Mesenchymal stem cell (in vitro differentiated cells and primary cell): Measurements from ENCODE around the gene NEDD8.

Experiments used
- DNase-seq: peaks from one replicate; pipeline ENCODE4 v3.0.0-alpha.2; 2013
- H2AFZ ChIP-seq: one replicate; pipeline ENCODE4 v1.6.1; 2013; ENCODE audit warnings: low read depth, mild to moderate bottlenecking, control low read depth, inconsistent platforms, low read length, moderate library complexity
- H2AK5ac ChIP-seq: 2 replicates; pipeline ENCODE4 v1.6.1; 2013; ENCODE audit warnings: low read length, moderate library complexity, mild to moderate bottlenecking, inconsistent platforms; ENCODE audit not compliant: severe bottlenecking
- H2BK120ac ChIP-seq: one replicate; pipeline ENCODE4 v1.6.1; 2013; ENCODE audit warnings: low read depth, mild to moderate bottlenecking, inconsistent platforms, low read length, moderate library complexity
- H2BK12ac ChIP-seq, 2 experiments: one replicate each; pipeline ENCODE4 v1.6.1; 2013; ENCODE audit warnings: inconsistent platforms in 2 of 2, low read length in 2 of 2, mild to moderate bottlenecking in 2 of 2, moderate library complexity in 2 of 2, control low read depth in 1 of 2
- H2BK15ac ChIP-seq: one replicate; pipeline ENCODE4 v1.6.1; 2013; ENCODE audit warnings: mild to moderate bottlenecking, low read depth, inconsistent platforms; ENCODE audit not compliant: poor library complexity, severe bottlenecking
- H2BK5ac ChIP-seq: 2 replicates; pipeline ENCODE4 v1.6.1; 2013; ENCODE audit warnings: low read depth, mild to moderate bottlenecking, low read length, control low read depth, inconsistent platforms; ENCODE audit not compliant: poor library complexity, severe bottlenecking
- H3K14ac ChIP-seq, 2 experiments: one replicate each; pipeline ENCODE4 v1.6.1; 2013; ENCODE audit warnings: inconsistent platforms in 2 of 2, low read length in 2 of 2, control low read depth in 1 of 2, mild to moderate bottlenecking in 1 of 2, moderate library complexity in 1 of 2
- H3K18ac ChIP-seq, 2 experiments: one replicate each; pipeline ENCODE4 v1.6.1; 2013; ENCODE audit warnings: inconsistent platforms in 2 of 2, low read length in 2 of 2, control low read depth in 1 of 2, low read depth in 1 of 2, mild to moderate bottlenecking in 1 of 2
- H3K23ac ChIP-seq, 2 experiments: one replicate each; pipeline ENCODE4 v1.6.1; 2013; ENCODE audit warnings: inconsistent platforms in 2 of 2, low read length in 2 of 2, mild to moderate bottlenecking in 2 of 2, moderate library complexity in 2 of 2, control low read depth in 1 of 2
- H3K27ac ChIP-seq: 2 replicates; pipeline ENCODE4 v1.5.1; 2013; ENCODE audit warnings: mild to moderate bottlenecking, moderate library complexity, low read length, control low read depth, inconsistent platforms; ENCODE audit not compliant: poor library complexity, severe bottlenecking
- H3K27me3 ChIP-seq, 2 experiments: 2 replicates each; pipeline versions ENCODE4 v1.6.1 to v1.7.0; 2013; ENCODE audit warnings: low read length in 2 of 2, mild to moderate bottlenecking in 2 of 2, moderate library complexity in 2 of 2, control low read depth in 1 of 2, inconsistent platforms in 1 of 2; ENCODE audit not compliant: control insufficient read depth in 1 of 2, insufficient read depth in 1 of 2
- H3K36me3 ChIP-seq, 2 experiments: 2 replicates each; pipeline versions ENCODE4 v1.6.1 to v1.7.0; 2013; ENCODE audit warnings: low read length in 2 of 2, control low read depth in 1 of 2, inconsistent platforms in 1 of 2, low read depth in 1 of 2, mild to moderate bottlenecking in 1 of 2; ENCODE audit not compliant: insufficient read depth in 2 of 2, control insufficient read depth in 1 of 2
- H3K4ac ChIP-seq, 2 experiments: one replicate each; pipeline ENCODE4 v1.6.1; 2013; ENCODE audit warnings: inconsistent platforms in 2 of 2, low read length in 2 of 2, mild to moderate bottlenecking in 2 of 2, moderate library complexity in 2 of 2, control low read depth in 1 of 2, low read depth in 1 of 2
- H3K4me1 ChIP-seq: 2 replicates; pipeline ENCODE4 v1.6.1; 2013; ENCODE audit warnings: low read depth, low read length, control low read depth; ENCODE audit not compliant: control insufficient read depth, insufficient read depth
- H3K4me2 ChIP-seq: 2 replicates; pipeline ENCODE4 v1.6.1; 2013; ENCODE audit warnings: low read length, mild to moderate bottlenecking, inconsistent platforms; ENCODE audit not compliant: poor library complexity, severe bottlenecking
- H3K4me3 ChIP-seq, 2 experiments: 2 replicates each; pipeline versions ENCODE4 v1.5.1 to v1.7.0; 2013; ENCODE audit warnings: low read length in 2 of 2, mild to moderate bottlenecking in 2 of 2, control low read depth in 1 of 2, low read depth in 1 of 2; ENCODE audit not compliant: insufficient read depth in 1 of 2
- H3K79me1 ChIP-seq: replicated peaks from 2 replicates; pipeline ENCODE4 v1.6.1; 2013; ENCODE audit warnings: mild to moderate bottlenecking, control low read depth, low read length, inconsistent platforms; ENCODE audit not compliant: poor library complexity, severe bottlenecking
- H3K9ac ChIP-seq: 2 replicates; pipeline ENCODE4 v1.7.0; 2013; ENCODE audit warnings: mild to moderate bottlenecking, low read length, moderate library complexity
- H3K9me3 ChIP-seq: 2 replicates; pipeline ENCODE4 v1.7.0; 2013; ENCODE audit warnings: mild to moderate bottlenecking, low read length; ENCODE audit not compliant: control insufficient read depth
- H4K8ac ChIP-seq: one replicate; pipeline ENCODE4 v1.6.1; 2013; ENCODE audit warnings: inconsistent platforms, mild to moderate bottlenecking, low read length, moderate library complexity
- H4K91ac ChIP-seq: one replicate; pipeline ENCODE4 v1.6.1; 2013; ENCODE audit warnings: mild to moderate bottlenecking, low read length, inconsistent platforms
- WGBS: methylation state at CpG from one replicate; pipeline ENCODE4 v1.1.7; 2013; ENCODE audit warnings: mixed read lengths; 5-methylcytosine and 5-hydroxymethylcytosine counted together

The NEDD8 gene

GRCh38 chr14:24181371-24182077, 50.6 kb downstream of the NEDD8 start:
- Histone ChIP-seq H3K18ac (no peak overlapping the region), H4K91ac (no peak overlapping the region), H3K9me3 (no peaks in the 10 kb centered on the region), H4K8ac (no peak overlapping the region), H3K4me2 (no peak overlapping the region), H3K9ac (no peak overlapping the region), H2BK120ac (no peak overlapping the region), H2BK5ac (no peak overlapping the region), H3K4me1 (peaks cover 16% of the 10 kb centered on the region), H3K27me3 (no peaks in the 10 kb centered on the region), H2AFZ (no peak overlapping the region), H3K4ac (no peak overlapping the region), H2BK12ac (no peak overlapping the region), H3K27ac (no peak overlapping the region), H3K36me3 (peaks cover 95% of the 10 kb centered on the region in 2 experiments), H2AK5ac (no peak overlapping the region), H3K14ac (no peak overlapping the region), H3K79me1 (peaks cover 40% of the 10 kb centered on the region), H3K4me3 (no peak overlapping the region), H3K23ac (no peak overlapping the region), H2BK15ac (no peak overlapping the region)
- no peak for DNase-seq
- 96% methylated on average over 19 of the region's 19 CpGs for WGBS

DNA sequence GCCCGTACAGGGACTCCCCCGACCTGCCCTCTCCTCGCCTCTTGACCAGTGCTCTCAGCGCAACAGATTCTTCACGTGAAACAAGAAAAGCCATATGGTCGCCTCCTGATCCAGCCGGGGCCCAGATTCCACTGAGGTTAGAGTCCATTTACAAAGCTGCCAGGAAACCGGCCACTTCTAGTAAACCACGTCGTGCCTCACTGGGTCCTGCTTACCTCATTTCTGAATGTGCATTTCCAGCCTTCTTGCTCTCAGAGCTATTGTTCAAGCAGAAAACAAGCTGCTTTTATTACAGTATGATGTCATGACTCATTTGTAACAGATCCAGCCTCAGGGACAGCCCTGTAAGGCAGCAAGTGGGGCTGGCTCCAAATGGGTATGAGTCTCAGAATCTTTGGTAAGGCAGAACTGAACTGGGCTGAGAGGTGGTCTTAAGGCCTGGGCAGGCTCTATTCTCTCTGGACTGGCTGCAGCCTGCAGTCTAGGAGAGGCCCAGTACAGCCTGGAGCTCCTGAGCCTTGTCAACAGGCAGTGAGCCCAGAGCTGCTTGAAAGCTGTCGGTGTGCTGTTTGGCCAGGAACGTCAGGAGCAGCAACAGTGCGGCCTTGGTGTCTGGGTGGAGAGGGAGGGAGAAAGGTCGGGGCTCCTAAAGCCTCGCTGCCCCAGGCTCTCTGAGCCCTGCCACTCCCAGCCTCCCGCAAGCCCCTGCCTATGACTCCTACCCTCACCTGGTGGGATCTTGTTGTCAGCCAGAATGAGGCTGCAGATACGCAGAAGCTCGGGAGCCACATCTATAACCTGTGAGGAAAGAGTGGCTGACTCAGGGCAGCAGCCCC, 52.0 kb downstream of the NEDD8 start:
- Histone ChIP-seq H4K8ac (no peak overlapping the region), H2BK5ac (no peak overlapping the region), H3K14ac (no peak overlapping the region), H3K27me3 (no peaks in the 10 kb centered on the region), H3K36me3 (peaks cover 90 to 93% of the 10 kb centered on the region in 2 experiments), H3K4ac (no peak overlapping the region), H2AFZ (no peak overlapping the region), H2AK5ac (peak overlapping the region; percentile 19), H3K4me2 (no peak overlapping the region), H3K18ac (no peak overlapping the region), H3K4me3 (no peak overlapping the region), H3K79me1 (peaks cover 30% of the 10 kb centered on the region), H3K9me3 (no peaks in the 10 kb centered on the region), H4K91ac (no peak overlapping the region), H3K27ac (peak overlapping the region; percentile 73), H2BK12ac (no peak overlapping the region), H2BK120ac (no peak overlapping the region), H3K9ac (peak overlapping the region; percentile 83), H2BK15ac (no peak overlapping the region), H3K4me1 (peaks cover 16% of the 10 kb centered on the region), H3K23ac (no peak overlapping the region)
- DNase-seq: peak; percentile 24
- 91% methylated on average over 15 of the region's 18 CpGs for WGBS

DNA sequence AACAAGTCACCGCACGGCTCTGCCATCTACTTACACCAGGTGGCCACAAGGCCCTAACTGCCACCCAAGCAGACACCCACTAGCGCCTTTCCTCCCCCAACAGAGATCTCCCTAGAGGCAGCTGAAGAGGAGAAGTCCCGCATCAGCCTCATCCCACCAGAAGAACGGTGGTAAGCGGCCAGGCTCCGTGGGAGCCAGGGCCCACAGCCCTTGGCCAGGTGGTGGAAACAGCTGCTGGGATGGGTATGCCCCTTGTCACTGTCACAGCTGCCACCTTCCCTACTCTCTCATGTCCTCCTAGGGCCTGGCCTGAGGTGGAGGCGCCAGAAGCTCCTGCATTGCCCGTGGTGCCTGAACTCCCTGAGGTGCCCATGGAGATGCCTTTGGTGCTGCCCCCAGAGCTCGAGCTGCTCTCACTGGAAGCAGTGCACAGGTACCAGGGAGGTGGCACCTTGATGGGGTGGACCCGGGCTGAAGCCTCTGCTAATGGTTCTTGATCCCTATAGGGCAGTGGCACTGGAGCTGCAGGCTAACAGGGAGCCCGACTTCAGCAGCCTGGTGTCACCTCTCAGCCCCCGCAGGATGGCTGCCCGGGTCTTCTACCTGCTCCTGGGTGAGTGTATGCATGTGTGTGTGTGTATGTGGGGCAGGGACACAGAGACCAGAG, 52.7 kb downstream of the NEDD8 start:
- H3K27ac ChIP-seq: peak overlapping the region; percentile 73
- peaks cover 16% of the 10 kb centered on the region for H3K4me1 ChIP-seq
- WGBS: 95% methylated on average over 14 of the region's 14 CpGs
- no peak overlapping the region for H3K18ac ChIP-seq
- no peak overlapping the region for H4K91ac ChIP-seq
- H3K79me1 ChIP-seq: peaks cover 23% of the 10 kb centered on the region
- H3K4ac ChIP-seq: no peak overlapping the region
- peak overlapping the region; percentile 83 for H3K9ac ChIP-seq
- H3K9me3 ChIP-seq: no peaks in the 10 kb centered on the region
- H3K14ac ChIP-seq: no peak overlapping the region
- no peak overlapping the region for H2BK12ac ChIP-seq
- peak overlapping the region; percentile 21 for H2BK5ac ChIP-seq
- no peak overlapping the region for H3K4me3 ChIP-seq
- peak overlapping the region; percentile 19 for H2AK5ac ChIP-seq
- no peak for DNase-seq
- H2BK120ac ChIP-seq: no peak overlapping the region
- H2AFZ ChIP-seq: no peak overlapping the region
- H3K23ac ChIP-seq: no peak overlapping the region
- H3K27me3 ChIP-seq: no peaks in the 10 kb centered on the region
- H4K8ac ChIP-seq: no peak overlapping the region
- H3K4me2 ChIP-seq: no peak overlapping the region
- H3K36me3 ChIP-seq: peaks cover 85 to 93% of the 10 kb centered on the region in 2 experiments
- no peak overlapping the region for H2BK15ac ChIP-seq
